NCI-H2171 treated with DMSO at 0.1 percent for 48 hours (cell line): Measurements from ENCODE around the gene ZDHHC5.

Source experiments
- DNase-seq: peaks from one replicate; lab custom pipeline; 2025; lab: John Stamatoyannopoulos, UW

ZDHHC5 gene

GRCh38 chr11:57729479-57729878, 61.6 kb downstream of the ZDHHC5 start:
- no peak for DNase-seq

DNA sequence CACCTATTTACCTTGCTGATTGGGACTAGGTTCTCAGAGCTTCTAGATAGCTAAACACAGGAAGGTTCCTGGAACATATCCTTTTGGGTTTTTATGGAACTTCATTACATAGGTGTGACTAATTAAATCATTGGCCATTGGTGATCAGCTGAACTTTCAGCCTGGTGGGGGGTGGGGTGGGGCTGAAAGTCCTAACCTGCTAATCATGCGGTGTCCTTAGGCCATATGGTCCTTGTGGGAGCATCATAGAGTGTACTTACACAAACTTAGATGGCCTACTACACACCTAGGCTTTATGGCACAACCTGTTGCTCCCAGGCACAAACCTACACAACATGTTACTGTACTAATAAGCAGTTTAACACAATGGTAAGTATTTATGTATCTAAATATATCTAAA, 64.7 kb downstream of the ZDHHC5 start:
- DNase-seq, result no peak

DNA sequence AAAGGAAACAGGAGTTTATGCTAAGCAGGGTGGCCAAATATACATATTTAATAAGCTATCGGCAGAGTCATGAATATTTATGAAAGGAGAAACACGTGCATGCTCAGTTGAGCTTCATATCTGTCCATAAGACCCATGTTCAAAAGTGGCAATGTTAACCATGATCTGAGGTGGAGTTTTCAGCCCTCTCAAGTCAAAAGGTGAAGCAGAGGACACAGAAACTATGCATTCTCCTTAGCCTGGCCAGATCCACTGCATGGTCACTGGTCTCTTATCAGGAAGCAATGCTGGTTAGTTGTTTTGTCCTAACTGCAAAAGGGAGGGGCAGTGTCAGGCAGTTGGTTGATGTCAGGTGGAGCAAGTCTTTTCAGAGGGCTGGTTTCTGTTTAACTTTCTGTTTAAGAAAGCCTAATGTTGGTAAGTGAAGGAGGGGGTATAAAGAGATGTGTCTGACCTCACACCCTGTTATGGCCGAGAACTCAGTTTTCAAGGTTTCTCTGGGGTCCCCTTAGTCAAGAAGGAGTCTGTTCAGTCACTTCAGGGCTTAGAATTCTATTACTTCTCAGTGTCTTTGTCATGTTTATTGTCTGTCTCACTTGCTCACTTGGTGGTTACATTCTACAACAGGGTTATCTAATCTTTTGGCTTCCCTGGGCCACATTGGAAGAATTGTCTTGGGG, 67.8 kb downstream of the ZDHHC5 start:
- DNase-seq, result no peak

GRCh38 chr11:57741132-57742086, 73.5 kb downstream of the ZDHHC5 start, which contains the start of gene SELENOH:
Gene SELENOH, plus strand, starts transcription at chr11:57741491. Its CDS starts 105 bp downstream, at chr11:57741596.
- DNase-seq, result peak; percentile 93

GRCh38 chr11:57742087-57742452, 74.2 kb downstream of the ZDHHC5 start:
- DNase-seq, result no peak

DNA sequence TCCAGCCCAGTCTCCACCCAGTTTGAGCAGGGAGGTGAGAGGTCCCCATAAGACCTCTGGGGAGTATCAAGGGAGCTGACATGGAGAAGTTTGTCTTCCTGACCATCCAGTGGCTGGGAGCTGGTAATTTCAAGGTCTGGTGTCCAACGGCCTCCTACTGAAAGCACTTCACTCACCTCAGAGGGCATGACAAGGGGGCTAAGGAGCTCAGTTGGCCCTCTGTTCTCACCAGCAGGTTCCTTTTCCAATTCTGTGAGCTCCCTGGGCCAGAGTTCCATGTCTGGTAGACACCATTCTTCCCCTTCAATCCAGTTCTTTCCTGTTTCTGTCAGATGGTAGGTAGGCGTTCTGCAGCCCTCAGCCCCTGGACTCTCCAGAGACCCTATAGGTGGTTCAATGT, 76.4 kb downstream of the ZDHHC5 start:
- no peak for DNase-seq

- no peak for DNase-seq
Measured at GRCh38 chr11:57745206-57745605, 77.3 kb downstream of the ZDHHC5 start.

GRCh38 chr11:57746920-57747319, 79.0 kb downstream of the ZDHHC5 start:
- no peak for DNase-seq
